Activated T-cell treated with anti-CD3 and anti-CD28 coated beads, Interleukin-2, amount 50 U/mL, for 48 hours (primary cell): ENCODE results near the gene TTLL8.
A peak's percentile ranks its signal among the peaks of the same experiment; 100 is the strongest.
"Not testable (repeated sequence)": the region's sequence is repeated elsewhere in the genome, so short reads cannot be mapped to it uniquely, and the experiment has no call there.

Experiments used
- DNase-seq, 2 experiments: peaks; one replicate each; pipeline ENCODE4 v3.0.0-alpha.2; 2020

Gene TTLL8

GRCh38 chr22:49999063-49999945 is 58.8 kb downstream of the TTLL8 start:
- peak; percentile 41 to 46 for DNase-seq

GRCh38 chr22:49998718-49999062 is 59.4 kb downstream of the TTLL8 start:
- peak in 1 of 2 experiments; percentile 16 for DNase-seq

GRCh38 chr22:49997932-49998717 is 60.0 kb downstream of the TTLL8 start:
- peak in 1 of 2 experiments; percentile 21 for DNase-seq

- peak in 1 of 2 experiments; percentile 17 for DNase-seq
These were observed 60.9 kb downstream of the TTLL8 start for GRCh38 chr22:49997251-49997599.

GRCh38 chr22:49996518-49997250 is 61.4 kb downstream of the TTLL8 start:
- DNase-seq = peak in 1 of 2 experiments; percentile 16

DNA sequence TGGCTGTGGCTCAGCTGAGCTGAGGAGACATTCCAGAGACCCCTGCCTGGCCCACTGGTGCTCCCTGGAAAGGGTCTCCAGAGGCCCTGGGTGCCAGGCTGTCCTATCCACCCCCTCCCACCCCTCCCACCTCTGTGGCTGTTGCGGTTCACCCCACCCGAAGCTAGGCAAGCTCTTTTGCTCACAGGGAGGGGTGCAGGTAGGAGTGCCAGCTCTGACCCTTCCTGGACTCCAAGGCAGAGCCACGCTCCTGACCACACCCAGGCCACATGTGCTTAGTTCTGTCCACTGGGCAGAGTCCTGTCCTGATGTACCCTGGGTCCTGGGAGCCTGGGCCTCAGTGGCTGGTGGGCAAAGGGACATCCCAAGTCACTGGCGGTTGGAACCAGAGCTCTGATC is 62.0 kb downstream of the TTLL8 start:
- DNase-seq = peak in 1 of 2 experiments; percentile 15

GRCh38 chr22:49995361-49996118 is 62.6 kb downstream of the TTLL8 start:
- DNase-seq = no peak

DNA sequence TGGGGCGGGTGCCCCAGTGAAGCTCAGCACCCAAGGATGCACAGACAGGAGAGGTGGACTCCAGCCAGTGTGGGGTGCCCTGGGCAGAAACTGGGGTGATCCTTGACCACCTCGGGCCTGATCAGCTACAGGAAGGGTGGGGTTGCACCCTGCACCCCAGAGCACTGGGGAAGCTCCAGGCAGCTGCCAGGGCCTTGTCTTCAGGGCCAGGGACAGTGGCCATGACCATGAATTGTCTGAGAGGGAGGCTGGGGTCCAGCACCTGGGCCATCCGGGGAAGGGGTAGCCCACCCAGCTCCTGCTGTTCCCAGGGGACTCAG is 63.1 kb downstream of the TTLL8 start:
- DNase-seq = no peak

DNA sequence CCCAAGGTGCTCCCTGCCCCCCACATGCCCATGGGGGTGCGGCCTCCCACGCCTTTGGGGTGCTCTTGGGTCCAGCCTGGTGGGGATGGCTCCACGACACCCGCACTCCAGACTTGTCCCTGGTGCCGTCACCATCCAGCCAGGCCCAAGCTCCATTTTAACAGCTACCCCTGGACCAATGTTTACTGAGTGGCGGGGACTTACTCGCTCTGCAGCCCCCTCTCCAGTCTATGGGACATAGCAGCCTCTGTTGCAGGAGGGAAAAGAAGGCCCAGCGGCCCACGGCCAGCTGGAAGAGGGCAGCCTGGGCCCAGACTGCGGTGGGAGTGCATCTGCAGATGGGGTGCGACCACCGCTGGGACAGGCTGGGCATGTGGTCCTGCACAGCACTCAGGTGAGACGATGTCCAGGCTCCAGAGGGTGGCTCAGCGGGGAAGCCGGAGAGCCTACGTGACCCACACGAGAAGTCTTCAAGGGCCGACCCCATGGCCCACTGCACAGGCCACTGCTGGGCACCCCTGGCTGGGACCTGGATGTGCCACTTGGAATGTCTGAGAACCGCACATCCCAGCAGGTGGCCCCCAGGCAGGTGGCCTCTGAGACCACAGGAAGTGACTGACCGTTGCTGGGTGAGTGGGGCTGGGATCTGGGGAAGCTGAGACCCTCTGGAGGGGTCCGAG is 63.6 kb downstream of the TTLL8 start:
- DNase-seq = peak in 1 of 2 experiments; percentile 16

DNA sequence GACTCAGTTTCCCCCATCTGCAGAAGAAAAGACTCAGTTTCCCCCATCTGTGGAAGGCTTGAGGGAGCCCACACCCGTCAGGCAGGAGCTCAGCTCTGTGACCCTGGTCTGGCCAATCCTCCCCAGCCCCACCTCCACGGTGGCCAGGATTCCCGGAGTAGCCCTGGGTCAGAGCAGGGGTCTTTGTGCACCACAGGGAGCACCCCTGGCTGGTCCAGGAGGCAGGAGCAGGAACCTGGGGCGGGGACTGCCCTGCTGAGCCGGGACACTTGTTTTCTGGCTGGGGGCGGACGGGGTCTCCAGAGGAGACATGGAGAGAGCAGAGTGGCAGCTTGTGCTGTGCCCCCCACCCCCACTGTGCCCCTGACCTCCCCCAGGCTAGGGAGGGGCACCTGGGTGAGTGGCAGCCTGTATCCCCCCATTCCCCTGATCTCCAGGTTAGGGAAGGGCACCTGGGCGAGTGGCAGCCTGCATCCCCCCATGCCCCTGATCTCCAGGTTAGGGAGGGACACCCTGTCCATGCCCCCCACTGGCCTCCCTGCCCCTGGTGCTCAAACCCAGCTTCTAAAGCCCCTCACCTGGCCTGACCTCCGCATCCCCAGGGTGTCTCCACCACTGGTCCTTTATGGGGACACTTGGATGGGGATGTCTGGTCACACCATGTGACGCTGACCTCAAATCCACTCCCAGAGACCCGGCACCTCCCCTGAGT is 64.3 kb downstream of the TTLL8 start:
- no peak for DNase-seq

DNA sequence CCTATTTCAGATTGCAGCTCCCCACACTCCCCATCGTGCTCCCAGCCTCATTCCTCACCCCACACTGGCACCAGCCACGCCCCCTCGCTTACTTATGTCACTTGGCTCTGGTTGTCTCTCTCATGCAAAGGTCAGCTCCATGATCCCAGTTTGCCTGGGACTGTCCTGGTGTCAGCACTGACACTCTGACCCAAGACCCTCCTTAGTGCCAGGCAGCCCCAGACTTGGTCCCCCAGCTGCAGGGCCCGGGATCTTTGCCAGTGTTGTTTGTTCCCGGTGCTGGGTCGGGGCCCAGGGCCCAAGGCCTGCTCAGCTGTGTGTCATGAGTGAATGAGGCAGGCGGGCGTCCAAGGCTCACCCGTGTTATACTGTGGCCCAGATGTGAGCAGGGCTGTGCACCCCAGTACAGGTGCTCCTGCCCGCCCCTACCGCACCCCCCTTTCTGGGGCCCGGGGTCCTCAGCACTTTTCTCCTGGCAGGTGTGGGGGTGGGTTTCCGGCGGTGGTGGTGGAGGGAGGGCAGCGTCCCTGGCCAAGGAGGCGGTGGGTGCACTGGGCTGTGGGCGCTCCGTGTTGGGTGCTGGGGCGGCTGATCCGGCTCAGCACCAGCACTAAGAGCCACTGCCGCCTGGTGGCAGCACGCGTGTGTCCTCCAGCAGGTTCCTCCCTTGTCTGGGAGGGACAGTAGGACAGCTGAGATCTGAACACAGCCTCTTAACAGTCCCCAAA is 65.0 kb downstream of the TTLL8 start:
- DNase-seq = peak; percentile 77 to 84

- DNase-seq = peak in 1 of 2 experiments; percentile 10
These were observed 66.1 kb downstream of the TTLL8 start for GRCh38 chr22:49991907-49992533.

DNA sequence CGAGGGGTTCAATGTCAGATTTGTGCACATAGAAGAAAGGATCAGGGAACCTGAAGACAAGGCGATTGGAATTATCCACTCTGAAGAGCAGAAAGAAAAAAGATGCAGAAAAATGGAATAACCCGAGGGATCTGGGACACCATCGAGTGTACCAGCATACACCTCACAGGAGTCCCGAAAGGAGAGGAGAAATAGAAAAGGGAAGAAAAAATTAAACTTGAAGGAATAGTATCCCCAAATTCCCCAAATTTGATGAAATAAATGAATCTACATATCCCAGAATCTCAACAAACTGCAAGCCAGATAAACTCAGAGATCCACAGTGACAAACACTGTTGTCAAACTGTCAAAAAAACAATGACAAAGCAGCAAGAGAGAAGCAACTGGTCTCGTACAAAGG is 66.9 kb downstream of the TTLL8 start:
- DNase-seq = no peak

GRCh38 chr22:49989826-49990225 is 68.3 kb downstream of the TTLL8 start:
- DNase-seq = peak in 1 of 2 experiments; percentile 10

DNA sequence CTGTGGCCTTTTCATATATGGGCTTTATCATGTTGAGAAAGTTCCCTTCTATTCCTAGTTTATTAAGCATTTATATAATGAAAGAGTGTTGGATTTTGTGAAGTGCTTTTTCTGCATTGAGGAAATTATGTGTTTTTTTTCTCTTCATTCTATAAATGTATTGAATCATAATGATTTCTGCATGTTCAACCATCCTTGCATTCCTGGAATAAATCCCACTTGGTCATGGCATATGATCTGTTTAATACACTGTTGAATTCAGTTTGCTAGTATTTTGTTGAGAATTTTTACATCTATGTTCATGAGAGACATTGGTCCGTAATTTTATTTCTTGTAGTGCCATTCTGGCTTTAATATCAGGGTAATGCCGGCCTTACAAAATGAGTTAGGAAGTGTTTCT is 71.8 kb downstream of the TTLL8 start:
- DNase-seq = no peak

GRCh38 chr22:49983148-49984042 is 74.7 kb downstream of the TTLL8 start:
- peak; percentile 30 to 42 for DNase-seq

- not testable (repeated sequence) for DNase-seq
These were observed 76.3 kb downstream of the TTLL8 start for GRCh38 chr22:49981799-49982198.

DNA sequence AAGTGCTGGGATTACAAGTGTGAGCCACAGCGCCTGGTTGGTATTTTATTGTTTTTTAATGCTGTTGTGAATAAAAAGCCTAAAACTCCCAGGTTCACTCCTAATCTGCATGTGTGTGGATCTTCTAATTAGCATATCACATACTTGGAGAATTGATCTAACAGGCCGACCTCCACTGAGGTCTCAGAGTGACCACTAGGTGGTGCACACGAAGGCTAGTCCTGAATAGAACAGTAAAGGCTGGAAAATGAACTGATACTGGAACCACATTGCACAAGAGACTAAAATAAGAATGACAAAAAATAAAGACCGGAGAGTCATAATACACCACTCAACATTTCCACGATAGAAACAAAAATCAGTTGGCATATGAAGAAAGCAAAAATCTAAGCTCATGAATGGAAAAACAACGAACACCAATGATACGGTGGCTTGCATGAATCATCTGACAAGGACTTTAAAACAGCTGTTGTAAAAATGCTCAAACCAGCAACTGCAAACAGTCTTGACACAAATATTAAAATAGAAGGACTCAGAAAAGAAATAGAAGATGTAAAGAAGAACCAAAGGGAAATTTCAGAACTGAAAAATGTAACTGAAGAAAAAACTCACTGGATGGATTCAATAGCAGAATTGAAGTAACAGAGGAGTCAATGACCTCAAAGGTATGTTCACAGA is 78.4 kb downstream of the TTLL8 start:
- peak; percentile 69 to 70 for DNase-seq
